Measurements from ENCODE around the gene P2RY4.
A peak's percentile ranks its signal among the peaks of the same experiment; 100 is the strongest.

P2RY4 gene

DNA sequence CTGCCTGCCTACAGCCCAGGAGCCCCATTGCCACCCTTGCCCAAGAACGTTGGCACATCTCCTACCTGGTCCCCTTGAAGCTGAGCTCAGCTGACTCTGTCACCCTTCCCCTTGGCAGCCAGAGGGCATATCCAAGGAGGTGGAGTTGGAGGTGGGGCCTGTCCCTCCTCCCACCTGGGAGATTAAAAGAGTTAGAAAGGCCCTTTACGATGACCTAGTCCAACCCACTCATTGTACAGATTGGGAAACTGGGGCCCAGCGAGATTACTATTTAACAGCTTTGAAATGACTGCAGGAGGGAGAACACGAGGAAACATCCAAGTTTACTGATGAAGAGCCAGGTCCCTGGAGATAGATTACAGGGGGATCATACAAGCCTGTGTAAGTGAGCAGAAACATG lies at the start of gene P2RY4:
Gene P2RY4, minus strand, starts transcription at position 101 of the 400 bp plus-strand sequence. CDS start 580 bp downstream, outside the sequence.
- Mint-ChIP-seq H3K27ac (no peak within 1 kb of the TSS), H3K4me1 (peaks cover 13% of the 10 kb centered on the region), H3K4me3 (no peak within 1 kb of the TSS), H3K36me3 (ENCODE audit: low read depth) (no peaks in the 10 kb centered on the region), H3K9me3 (peaks cover 45% of the 10 kb centered on the region), H3K27me3 (ENCODE audit: low read depth, poor library complexity) (peaks cover 14% of the 10 kb centered on the region)
- no peak for TF ChIP-seq CTCF (IDR thresholded peaks at IDR 0.05)
- DNase-seq = no peak

GRCh38 chrX:70301716-70302115 lies 41.7 kb upstream of the P2RY4 start:
- H3K9me3 Mint-ChIP-seq = peaks cover 33% of the 10 kb centered on the region
- H3K27me3 Mint-ChIP-seq (ENCODE audit: low read depth, poor library complexity) = no peaks in the 10 kb centered on the region
- H3K4me3 Mint-ChIP-seq = no peak overlapping the region
- no peak for TF ChIP-seq CTCF (IDR thresholded peaks at IDR 0.05)
- no peak overlapping the region for H3K27ac Mint-ChIP-seq
- H3K36me3 Mint-ChIP-seq (ENCODE audit: low read depth) = peaks cover 39% of the 10 kb centered on the region
- H3K4me1 Mint-ChIP-seq = no peaks in the 10 kb centered on the region
- DNase-seq = no peak

DNA sequence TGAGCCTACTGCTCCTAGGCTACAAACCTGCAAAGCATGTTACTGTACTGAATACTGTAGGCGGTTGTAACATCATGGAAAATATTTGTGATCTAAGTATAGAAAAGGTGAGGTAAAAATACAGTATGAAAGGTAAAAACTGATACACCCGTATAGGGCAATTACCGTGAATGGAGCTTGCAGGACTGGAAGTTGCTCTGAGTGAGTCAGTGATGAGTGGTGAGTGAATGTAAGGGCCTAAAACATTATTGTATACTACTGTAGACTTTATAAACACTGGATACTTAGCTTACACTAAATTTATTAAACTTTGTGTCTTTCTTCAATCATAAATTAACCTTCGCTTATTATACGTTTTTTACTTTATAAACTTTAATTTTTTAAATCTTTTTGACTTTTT lies 33.6 kb upstream of the P2RY4 start:
- no peak for TF ChIP-seq CTCF (IDR thresholded peaks at IDR 0.05)
- Mint-ChIP-seq H3K36me3 (ENCODE audit: low read depth) (peaks cover 3% of the 10 kb centered on the region), H3K27ac (no peak overlapping the region), H3K9me3 (peaks cover 21% of the 10 kb centered on the region), H3K4me3 (no peak overlapping the region), H3K27me3 (ENCODE audit: low read depth, poor library complexity) (no peaks in the 10 kb centered on the region), H3K4me1 (peaks cover 28% of the 10 kb centered on the region)
- DNase-seq = no peak

- H3K9me3 Mint-ChIP-seq = peaks cover 27% of the 10 kb centered on the region
- H3K36me3 Mint-ChIP-seq (ENCODE audit: low read depth) = peaks cover 3% of the 10 kb centered on the region
- no peak overlapping the region for H3K27ac Mint-ChIP-seq
- peaks cover 28% of the 10 kb centered on the region for H3K4me1 Mint-ChIP-seq
- no peak for DNase-seq
- no peaks in the 10 kb centered on the region for H3K27me3 Mint-ChIP-seq (ENCODE audit: low read depth, poor library complexity)
- no peak for TF ChIP-seq CTCF (IDR thresholded peaks at IDR 0.05)
- H3K4me3 Mint-ChIP-seq = peak overlapping the region; percentile 95
Observed at GRCh38 chrX:70292788-70293187, 32.8 kb upstream of the P2RY4 start.

- Mint-ChIP-seq H3K9me3 (peaks cover 37% of the 10 kb centered on the region), H3K27ac (peak within 1 kb of the TSS; percentile 71), H3K27me3 (ENCODE audit: low read depth, poor library complexity) (no peaks in the 10 kb centered on the region), H3K36me3 (ENCODE audit: low read depth) (peaks cover 10% of the 10 kb centered on the region), H3K4me3 (peak within 1 kb of the TSS; percentile 95), H3K4me1 (peaks cover 28% of the 10 kb centered on the region)
- peak; percentile 80 for DNase-seq
- TF ChIP-seq CTCF (IDR thresholded peaks at IDR 0.05) = no peak
Observed at GRCh38 chrX:70289793-70290770, 30.1 kb upstream of the P2RY4 start, which contains the start of the genes KIF4A and PDZD11. KIF4A (plus strand) TSS chrX:70290104; CDS start chrX:70290459, 355 bp downstream. PDZD11 (minus strand) TSS chrX:70289927; CDS start chrX:70289341, 586 bp downstream.
